ENCODE results near the gene NR2C2AP.
A peak's percentile ranks its signal among the peaks of the same experiment; 100 is the strongest.
"Not testable (repeated sequence)": the region's sequence is repeated elsewhere in the genome, so short reads cannot be mapped to it uniquely, and the experiment has no call there.

NR2C2AP gene

DNA sequence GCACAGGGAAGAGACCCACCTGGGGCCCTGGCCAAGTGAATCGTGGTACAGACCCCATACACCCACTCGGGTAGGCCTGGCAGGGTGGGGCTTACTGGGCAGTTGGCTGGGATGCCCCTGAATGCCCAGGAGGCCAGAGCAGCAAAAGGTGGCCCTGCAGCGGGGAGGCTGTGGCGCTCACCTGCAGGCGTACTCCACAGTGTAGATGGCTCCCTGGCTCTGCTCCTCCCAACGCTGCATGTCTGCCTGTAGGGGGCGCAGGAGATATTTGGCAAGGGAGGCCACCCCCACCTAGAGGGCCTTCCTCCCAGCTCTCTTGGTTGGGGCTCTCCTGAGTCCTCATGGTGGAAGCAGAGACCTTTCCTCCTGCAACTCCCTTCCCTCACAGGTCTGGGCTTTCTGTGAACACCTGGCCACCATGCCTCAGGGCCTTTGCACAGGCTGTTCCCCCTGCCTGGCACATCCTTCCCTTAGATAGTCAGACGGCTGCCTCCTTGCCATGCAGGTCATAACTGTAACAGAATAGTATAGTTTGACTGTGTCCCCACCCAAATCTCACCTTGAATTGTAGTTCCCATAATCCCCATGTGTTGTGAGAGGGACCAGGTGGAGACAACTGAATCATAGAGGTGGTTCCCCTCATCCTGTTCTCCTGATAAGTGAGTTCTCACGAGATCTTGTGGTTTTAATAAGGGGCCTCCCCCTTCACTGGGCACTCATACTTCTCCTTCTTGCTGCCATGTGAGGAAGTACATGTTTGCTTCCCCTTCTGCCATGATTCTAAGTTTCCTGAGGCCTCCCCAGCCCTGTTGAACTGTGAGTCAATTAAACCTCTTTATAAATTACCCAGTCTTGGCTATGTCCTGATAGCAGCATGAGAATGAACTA, 17.1 kb downstream of the NR2C2AP start:
- no peak for DNase-seq (ENCODE audit: low read depth in 2 of 2)

DNA sequence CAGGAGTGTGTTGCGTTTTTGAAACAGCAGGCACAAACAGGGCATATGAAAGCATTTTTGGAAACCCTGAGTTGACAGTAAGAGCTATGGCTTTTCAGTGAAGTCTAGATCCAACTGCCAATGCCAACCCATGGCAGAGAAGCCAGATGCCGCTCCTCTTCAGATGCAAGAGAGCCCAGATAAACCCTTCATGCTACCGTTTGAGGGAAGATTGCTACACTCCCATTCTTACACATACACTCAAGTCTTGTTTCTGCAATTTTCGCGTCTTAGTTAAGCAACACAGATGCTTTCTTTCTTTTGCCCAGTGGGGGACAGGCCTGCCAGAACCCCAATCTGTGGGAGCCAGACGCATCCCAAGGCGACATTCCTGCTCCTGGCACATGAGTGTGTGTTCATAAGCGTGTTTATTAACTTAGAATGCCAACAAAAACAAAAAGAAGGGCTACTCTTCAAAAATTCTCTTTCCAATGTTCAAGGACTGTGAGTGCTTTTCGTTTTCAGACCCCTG, 21.7 kb downstream of the NR2C2AP start:
- DNase-seq (ENCODE audit: low read depth in 2 of 2): no peak

DNA sequence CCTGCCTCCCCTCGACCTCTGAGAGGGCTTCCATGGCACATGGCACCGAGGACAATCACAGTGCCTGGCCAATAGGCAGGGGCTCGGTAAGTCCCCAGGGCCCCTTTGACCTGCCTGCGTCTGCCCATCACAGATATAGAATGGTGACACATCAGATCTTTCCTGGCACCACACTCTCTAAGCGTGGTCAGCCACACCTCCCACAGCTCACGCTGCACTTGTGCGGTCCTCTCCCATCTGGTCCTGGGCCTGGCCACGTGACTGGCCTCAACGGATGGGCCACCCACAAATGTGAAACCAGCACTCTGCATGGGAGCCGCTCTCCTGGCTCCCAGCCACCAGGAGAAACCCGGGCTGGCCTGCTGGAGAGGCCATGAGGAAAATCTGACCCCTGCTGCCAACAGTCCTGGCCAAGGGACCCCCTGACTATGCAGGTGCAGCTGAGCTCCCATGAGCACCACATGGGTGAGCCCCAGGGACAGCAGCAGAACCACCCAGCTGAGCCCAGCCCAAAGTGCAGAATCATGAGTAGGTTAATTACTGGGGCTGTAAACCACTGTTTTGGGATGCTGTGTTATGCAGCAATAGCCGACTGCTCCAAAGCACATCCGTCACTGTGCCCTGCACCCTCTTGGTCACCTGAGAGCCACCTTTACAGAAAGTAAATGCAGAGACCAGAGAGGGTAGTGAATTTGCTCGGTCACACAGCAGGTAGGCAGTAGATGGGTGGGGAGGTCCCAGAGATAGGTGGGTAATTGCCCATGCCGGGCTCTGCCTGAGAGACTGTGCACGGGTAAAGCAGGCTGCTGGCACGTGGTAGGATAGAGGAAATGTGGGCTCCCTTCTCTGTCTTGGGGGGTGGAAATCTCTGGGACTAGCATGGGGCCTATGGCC, 23.4 kb downstream of the NR2C2AP start:
- DNase-seq (ENCODE audit: low read depth in 2 of 2): no peak

DNA sequence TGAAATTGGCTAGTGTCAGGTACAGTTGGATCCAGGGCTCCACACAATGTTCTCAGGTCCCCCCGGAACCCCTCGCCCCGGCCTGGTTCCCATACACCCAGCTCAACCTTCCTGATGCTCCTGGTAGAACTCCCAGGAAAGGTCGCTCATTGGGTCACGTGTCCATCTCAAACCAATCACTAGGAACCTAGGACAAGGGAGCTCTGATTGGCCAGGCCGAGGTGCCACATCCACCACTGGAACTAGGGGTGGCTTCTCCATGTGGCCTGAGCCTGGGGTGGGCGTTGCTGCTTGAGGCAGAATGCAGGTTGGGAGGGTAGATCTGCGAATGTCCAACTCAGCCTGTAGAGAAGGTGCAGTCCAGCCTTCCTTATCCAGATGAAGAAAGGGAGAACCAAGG, 26.3 kb downstream of the NR2C2AP start:
- DNase-seq (ENCODE audit: low read depth in 2 of 2): no peak

DNA sequence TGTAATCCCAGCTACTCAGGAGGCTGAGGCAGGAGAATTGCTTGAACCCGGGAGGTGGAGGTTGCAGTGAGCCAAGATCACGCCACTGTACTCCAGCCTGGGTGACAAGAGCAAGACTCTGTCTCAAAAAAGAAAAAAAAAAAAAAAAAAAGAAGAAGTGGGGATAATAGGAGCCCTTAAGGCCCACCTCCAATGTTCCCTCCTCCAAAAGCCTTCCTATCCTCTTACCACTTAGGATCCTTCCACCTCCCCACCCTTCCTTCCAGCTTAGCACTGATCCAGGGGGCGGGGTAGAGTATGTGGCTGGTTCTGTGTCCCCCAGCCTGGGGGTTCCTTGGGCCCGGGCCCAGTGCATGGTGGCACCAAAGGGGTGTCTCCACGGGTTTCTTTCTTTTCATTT, 30.0 kb downstream of the NR2C2AP start:
- not testable (repeated sequence) for DNase-seq (ENCODE audit: low read depth in 2 of 2)

DNA sequence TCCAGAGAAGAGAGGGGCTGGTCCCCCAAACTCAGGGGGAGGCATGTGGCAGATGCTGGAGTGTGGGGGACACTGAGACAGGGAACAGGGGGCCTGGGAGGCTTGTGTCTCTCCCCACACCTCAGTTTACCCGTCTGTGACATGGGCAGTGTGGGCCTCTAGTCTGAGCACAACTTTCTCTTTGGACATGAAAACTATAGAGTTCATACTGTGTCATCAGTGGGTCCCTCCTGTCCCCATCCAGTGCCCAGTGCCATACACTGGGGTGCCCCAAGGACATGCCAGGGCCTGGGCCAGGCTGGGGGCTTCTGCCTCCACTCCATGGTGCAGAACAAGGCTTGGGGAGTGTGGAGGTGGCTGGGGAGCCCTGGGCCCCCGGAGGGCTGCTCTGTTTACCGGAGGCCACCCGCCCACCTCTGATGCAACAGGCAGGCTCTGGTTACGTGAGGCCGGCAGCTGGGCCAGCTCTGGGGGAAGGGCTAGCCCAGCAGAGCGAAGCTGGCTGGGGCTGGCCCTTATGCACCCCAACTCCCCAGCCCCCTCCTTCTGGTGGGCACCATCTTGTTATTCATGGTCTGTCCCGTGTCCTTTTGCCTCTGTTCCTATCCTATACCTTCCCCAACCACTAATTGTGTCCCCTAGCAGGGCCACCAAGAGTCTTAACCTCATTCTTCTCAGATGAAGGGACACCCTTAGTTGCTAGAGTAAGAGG, 31.2 kb downstream of the NR2C2AP start:
- peak; percentile 33 to 36 for DNase-seq (ENCODE audit: low read depth in 2 of 2)

DNA sequence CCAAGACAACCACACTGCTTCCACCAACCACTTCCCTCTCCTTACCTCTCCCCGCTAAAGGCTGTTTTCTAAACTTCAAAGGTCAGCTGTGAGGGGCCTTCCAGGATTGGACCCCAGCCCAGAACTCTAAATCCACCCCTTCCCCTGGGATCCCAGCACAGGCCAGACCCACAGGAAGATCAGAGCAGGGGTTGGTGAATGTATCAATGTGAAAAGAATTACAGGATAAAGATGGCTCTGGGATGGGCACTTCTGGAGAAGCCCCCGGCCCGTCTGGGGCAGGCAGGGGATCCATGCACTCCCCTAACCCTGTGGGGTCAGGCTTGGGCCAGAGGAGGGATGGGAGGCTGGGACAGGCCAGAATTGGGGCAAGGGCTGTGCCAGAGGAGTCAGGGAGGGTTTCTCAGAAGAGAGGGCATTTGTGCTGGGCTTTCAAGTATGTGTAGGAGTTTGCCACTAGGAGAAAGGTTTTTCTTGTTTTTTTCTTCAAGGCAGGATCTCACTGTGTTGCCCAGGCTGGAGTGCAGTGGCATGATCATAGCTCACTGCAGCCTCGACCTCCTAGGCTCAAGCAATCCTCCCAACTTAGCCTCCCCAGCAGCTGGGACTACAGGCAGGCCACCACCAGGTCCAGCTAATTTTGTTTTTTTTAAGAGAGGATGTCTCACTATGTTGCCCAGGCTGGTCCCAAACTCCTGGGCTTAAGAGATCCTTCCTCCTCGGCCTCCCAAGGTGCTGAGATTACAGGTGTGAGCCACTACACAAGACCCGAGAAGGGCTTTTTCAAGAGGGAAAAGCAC, 32.1 kb downstream of the NR2C2AP start:
- no peak for DNase-seq (ENCODE audit: low read depth in 2 of 2)

DNA sequence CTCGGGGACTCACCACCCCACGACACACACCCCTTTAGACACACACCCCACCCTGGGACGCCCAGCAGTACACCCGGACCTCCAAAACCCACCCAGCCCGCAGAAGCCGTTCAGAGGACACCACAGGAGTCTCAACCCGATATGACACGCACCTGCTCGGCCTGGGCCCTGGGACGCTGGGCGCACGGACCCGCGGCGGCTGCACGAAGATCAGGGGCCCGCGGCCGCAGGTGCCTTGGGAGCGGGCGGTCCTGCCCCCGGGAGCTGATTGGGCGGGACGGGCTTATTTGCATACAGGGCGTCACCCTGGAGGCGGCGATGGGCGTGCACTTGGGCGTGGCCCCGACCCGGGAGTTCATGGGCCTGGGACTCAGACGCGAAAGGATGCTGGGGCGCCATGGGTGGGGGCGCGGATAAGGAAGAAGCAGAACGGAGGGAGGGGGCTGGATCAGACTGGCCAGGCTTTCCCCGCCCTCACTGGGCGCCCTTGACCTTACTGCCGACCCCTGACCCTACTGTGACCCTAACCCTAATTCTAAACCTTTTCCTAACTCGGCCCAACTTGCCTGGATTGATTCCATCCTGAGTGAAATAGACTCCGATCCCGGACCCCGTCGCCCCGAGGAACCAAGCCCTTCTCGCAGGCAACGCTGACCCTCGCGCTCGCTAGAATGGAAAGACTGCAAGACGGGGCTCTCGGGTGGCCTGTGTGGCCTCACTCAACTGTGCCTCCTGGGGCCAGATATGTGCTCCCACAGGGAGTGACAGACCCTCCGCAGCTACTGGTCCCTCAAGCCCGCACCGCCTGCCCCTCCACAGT, 33.0 kb downstream of the NR2C2AP start, which contains the start of gene MEF2B:
Gene MEF2B (minus strand): TSS at position 211 of the 820 bp plus-strand sequence. CDS start 19,528 bp downstream, outside the sequence.
- DNase-seq (ENCODE audit: low read depth in 2 of 2): no peak

DNA sequence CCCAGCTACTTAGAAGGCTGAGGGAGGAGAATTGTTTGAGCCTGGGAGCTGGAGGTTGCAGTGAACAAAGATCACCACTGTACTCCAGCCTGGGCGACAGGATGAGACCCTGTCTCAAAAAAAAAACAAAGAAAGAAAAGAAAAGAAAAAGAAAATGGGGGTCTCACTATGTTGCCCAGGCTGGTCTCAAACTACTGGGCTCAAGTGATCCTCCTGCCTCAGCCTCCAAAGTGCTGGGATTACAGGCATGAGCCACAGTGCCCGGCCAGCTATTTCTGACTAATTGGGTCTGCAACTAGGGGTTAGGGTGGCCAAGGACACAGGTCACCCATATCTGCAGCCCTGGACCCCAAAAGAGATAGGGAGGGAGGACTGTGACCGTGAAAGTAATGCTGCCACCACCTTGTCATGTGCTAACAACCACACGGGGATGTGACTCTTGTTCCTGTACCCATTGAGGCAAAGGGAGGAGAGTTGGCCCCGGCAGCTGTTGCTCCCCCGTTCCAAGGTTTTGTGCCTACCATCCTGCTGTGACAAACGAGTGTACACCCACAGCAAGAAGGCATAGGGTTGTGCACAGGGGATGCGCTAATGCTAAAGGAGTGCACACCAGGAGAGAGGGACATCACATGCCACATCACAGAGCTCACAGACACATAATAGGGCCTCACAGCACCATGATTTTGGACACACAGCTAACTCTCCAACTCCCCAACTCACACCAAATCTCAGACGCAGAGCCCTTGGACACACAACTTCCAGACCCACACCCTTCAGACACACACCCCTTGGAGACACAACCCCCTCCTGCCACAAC, 33.8 kb downstream of the NR2C2AP start:
- no peak for DNase-seq (ENCODE audit: low read depth in 2 of 2)

DNA sequence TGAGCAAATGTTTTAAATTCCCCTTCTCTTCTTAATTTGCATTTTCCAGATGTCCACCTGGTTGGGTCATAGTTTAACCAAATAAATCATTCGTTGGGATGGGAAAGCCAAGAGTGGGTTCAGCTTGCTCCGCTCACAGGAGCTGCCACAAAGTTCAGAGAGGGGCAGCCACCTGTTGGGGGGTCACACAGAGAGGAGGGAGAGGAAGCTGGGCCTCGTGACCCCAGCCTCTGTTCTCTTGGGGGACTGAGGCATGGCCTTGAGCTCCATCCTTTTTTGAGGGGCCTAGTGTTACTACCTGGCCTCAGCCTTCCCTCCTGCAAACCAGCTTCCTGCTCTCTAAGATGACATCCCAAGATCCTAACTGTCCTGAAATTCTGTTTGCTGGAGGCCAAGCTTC, 35.6 kb downstream of the NR2C2AP start:
- DNase-seq (ENCODE audit: low read depth in 2 of 2): no peak

DNA sequence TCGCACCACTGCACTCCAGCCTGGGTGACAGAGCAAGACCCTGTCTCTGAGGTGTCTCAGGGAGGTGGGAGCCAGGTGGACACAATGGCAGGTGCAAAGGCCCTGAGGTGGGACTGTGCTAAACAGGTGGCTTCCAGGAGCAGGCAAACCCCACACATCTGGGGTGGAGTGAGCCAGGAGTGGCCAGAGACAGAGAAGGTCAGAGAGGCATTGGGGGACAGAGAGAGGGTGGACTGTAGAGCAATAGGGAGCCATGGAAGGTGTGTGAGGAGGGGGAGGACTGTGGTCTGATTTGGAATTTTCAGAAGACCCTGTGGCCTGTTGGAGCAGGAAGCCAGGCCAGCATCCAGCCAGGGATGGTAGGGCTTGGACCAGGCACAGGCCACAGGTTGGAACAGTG, 37.8 kb downstream of the NR2C2AP start:
- no peak for DNase-seq (ENCODE audit: low read depth in 2 of 2)

DNA sequence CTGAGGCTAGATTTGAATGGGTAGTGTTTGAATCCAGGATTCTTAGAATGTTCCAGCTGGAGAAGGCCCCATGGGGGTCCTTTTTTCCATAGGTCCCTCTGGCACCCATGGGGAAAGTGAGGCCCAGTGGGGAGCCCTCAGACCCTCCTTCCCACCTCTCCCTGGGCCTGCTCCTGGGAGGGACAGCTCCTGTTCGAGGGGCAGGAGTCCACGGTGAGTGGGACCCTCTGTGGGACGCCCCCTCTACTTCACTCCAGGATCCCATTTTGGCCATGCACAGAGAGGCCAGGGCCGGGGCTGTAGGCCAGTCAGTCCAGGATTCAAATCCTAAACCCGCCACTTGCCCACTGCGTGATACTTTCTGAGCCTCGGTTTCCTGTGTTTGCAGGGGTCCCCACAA, 40.7 kb downstream of the NR2C2AP start:
- no peak for DNase-seq (ENCODE audit: low read depth in 2 of 2)

DNA sequence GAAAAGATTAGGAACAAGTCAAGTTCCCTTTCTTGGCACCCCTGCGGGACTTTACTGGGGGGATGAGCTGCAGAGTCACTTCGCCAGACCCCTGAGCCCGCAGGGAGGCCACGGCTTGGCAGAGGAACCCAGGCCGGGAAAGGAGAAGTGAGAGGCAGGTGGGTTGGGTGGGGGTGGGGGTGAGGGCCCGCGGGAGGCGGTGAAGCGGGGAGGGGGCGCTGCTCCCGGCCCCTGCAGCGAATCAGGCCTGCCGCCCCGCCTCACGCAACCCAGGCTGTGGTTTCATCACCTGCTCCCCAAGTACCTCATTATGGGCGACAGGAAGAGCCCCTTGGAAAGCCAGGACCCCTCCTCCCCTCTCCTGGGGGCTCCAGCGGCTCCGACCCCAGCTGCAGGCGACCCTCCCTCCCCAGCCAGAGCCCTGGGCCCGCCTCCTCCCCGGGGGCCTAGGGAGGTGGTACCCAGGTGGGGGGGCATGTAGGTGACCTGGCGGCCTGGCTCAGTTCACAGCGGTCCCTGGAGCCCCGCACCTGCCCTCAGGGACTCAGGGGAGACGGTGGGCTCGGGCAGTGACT, 42.7 kb downstream of the NR2C2AP start:
- no peak for DNase-seq (ENCODE audit: low read depth in 2 of 2)

DNA sequence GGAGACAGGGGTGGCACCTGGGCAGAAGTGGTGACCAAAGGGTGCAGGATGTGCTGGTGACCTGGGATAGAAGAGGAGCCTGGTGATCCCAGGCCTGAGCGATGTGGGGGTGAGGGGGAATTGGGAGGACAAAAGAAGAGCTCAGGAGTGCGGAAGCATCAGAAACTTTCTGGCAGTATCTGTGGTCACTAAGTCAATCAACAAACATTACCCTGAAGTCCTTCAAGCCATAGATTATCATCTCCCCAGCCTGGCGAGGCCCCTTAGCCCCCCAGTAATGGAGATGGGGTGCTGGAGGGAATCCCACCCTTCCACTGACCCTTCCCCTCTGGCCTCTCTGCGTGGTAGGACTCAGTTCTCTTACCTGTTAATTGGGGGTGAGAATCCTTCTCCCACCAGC, 43.7 kb downstream of the NR2C2AP start:
- DNase-seq (ENCODE audit: low read depth in 2 of 2): no peak

DNA sequence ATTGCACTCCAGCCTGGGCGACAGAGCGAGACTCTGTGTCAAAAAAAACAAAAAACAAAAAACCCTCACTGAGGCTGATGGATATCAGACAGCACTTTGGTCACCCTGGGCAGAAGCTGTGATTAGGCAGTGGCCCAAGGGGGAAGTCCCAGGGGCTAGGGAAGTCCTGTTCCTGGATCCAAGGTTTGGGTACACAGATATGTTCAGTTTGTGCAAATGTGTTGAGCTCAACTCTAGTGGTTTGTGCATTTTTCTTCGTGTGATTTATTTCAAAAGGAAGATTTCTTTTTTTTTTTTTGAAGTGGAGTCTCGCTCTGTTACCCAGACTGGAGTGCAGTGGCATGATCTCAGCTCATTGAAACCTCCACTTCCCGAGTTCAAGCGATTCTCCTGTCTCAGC, 45.4 kb downstream of the NR2C2AP start:
- no peak for DNase-seq (ENCODE audit: low read depth in 2 of 2)

DNA sequence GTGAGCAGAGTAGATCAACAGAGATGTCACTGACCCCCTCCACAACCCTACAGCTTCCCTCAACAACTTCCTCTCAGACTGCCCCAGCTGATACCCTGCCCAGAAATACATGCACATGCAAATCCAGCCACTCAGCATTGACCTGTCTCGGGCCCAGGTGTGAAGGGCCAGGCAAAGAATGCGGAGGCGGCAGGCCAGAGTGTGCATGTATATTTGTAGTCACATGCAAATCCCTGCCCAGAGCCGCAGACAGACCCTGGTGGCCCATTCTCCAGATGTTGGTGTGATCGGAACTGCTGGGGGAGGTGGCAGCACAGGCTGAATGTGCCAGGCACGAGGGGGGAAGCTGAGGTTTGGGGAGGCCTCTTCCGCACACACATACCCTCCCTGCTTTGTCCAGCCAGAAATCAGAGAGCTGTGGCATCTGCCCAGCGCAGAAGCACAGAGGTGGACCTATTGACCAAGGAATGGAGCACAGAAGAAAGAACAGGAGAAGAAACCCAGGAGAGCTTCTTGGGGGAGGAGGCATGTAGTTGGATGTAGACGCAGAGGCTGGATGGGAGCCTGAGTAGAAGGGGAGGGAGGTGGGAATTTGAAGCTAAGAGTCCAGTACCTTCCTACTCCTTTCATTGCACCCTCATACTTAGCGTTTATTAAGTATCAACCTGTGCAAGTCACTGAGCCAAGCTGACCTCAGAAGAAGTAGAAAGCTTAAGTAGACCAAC, 47.6 kb downstream of the NR2C2AP start:
- no peak for DNase-seq (ENCODE audit: low read depth in 2 of 2)

DNA sequence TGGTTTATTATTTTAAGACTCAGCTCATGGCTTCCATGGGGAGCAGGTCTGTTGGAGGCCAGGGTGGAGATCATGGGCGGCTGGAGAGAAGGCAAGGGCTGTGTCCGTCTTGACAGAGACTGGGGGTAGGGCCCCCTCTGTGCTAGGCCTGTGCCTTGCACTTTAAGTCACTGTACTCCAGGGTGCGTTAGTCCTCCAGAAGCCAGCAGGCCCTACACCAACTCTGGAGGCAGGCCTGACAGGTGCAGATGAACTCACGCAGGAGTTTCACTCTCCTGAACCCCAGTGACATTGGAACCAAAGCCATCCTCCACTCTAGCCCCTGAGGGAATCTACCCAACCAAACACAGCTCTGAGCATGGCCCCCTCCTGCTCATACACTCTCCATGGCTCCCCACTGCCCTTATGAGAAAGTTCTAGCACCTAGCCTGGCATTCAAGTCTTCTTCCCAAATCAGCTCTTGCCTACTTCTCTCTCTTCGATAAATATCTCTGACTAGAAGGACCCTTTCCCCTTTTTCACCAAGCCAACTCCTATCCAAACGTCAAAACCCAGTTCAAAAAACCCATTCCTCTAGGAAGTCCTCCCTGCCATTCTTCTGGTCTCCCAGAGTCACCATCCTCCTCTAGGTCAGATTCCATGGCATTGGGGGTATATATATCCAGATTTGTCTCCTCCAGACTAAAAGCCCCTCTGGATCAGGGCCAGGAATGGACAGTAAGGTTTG, 48.3 kb downstream of the NR2C2AP start:
- DNase-seq (ENCODE audit: low read depth in 2 of 2): no peak
